HEK293 (cell line): Measurements from ENCODE around the gene BEND7.

Experiments
- CTCF ChIA-PET: fragments of 350-600 bp; formaldehyde crosslinking; extraction: SDS; loops from one replicate; lab custom pipeline; 2021; ENCODE audit warnings: antibody characterized with exemption; lab: Yijun Ruan, JAX
- POLR2A ChIA-PET: fragments of 300-600 bp; formaldehyde crosslinking; extraction: SDS; loops from one replicate; lab custom pipeline; 2020; ENCODE audit warnings: antibody characterized with exemption, inconsistent platforms; lab: Yijun Ruan, JAX
- H3K27ac ChIP-seq: fragments of 200-500 bp; sonication (Bioruptor generic); 2 replicates; pipeline ENCODE4 v1.5.1; 2014; ENCODE audit warnings: low read depth, low read length, control low read depth, inconsistent platforms; ENCODE audit errors: extremely low read depth
- H3K36me3 ChIP-seq, 2 experiments: fragments of 200-500 bp in 1 of 2; sonication (Bioruptor generic) in 1 of 2; 1 replicate in 1 of 2; 2 replicates in 1 of 2; pipeline ENCODE4 v1.5.1; 2014 to 2017; ENCODE audit warnings: inconsistent platforms in 2 of 2, low read length in 2 of 2; ENCODE audit not compliant: control insufficient read depth in 2 of 2, insufficient read depth in 1 of 2
- H3K4me1 ChIP-seq: fragments of 200-500 bp; sonication (Bioruptor generic); 2 replicates; pipeline ENCODE4 v1.5.1; 2014; ENCODE audit warnings: mild to moderate bottlenecking, low read length, inconsistent platforms; ENCODE audit not compliant: control insufficient read depth, insufficient read depth
- H3K4me3 ChIP-seq: 2 replicates; pipeline ENCODE4 v1.5.1; 2011; ENCODE audit warnings: low read depth, mild to moderate bottlenecking, control low read depth, low read length, moderate library complexity
- H3K9me3 ChIP-seq: fragments of 200-500 bp; sonication (Bioruptor generic); 2 replicates; pipeline ENCODE4 v1.5.1; 2014; ENCODE audit warnings: low read depth, low read length, inconsistent platforms; ENCODE audit not compliant: control insufficient read depth, insufficient read depth
- BCL11B ChIP-seq: fragments of 450-650 bp; formaldehyde crosslinking; IDR thresholded peaks from 2 replicates; pipeline ENCODE4 v1.5.1; 2016; ENCODE audit warnings: low read depth, missing biosample characterization, missing genetic modification characterization
- EGR2 ChIP-seq: fragments of 450-650 bp; formaldehyde crosslinking; IDR thresholded peaks from 2 replicates; pipeline ENCODE4 v1.5.1; 2016; ENCODE audit warnings: low read depth, missing biosample characterization, missing genetic modification characterization
- GFI1B ChIP-seq: fragments of 450-650 bp; formaldehyde crosslinking; IDR thresholded peaks from 2 replicates; pipeline ENCODE4 v1.5.1; 2016; ENCODE audit warnings: missing biosample characterization, missing genetic modification characterization
- GLIS1 ChIP-seq: fragments of 450-650 bp; formaldehyde crosslinking; IDR thresholded peaks from 2 replicates; pipeline ENCODE4 v1.5.1; 2016; ENCODE audit warnings: missing biosample characterization, missing genetic modification characterization
- GLIS2 ChIP-seq: fragments of 450-650 bp; formaldehyde crosslinking; IDR thresholded peaks from 2 replicates; pipeline ENCODE4 v1.5.1; 2016; ENCODE audit warnings: missing biosample characterization, missing genetic modification characterization
- HIC1 ChIP-seq: fragments of 450-650 bp; formaldehyde crosslinking; IDR thresholded peaks from 2 replicates; pipeline ENCODE4 v1.5.1; 2016; ENCODE audit warnings: missing biosample characterization, missing genetic modification characterization
- KLF9 ChIP-seq: fragments of 450-650 bp; formaldehyde crosslinking; IDR thresholded peaks from 2 replicates; pipeline ENCODE4 v1.5.1; 2016; ENCODE audit warnings: missing biosample characterization, missing genetic modification characterization, low read depth
- OSR2 ChIP-seq: fragments of 450-650 bp; formaldehyde crosslinking; IDR thresholded peaks from 2 replicates; pipeline ENCODE4 v1.5.1; 2016; ENCODE audit warnings: missing biosample characterization, missing genetic modification characterization
- SALL2 ChIP-seq: fragments of 450-650 bp; formaldehyde crosslinking; IDR thresholded peaks from 2 replicates; pipeline ENCODE4 v1.5.0; 2017; ENCODE audit warnings: missing biosample characterization, mild to moderate bottlenecking, missing genetic modification characterization, borderline replicate concordance
- SETDB1 ChIP-seq: IDR thresholded peaks from one replicate; pipeline ENCODE4 v1.6.1; 2017; ENCODE audit warnings: mild to moderate bottlenecking, low read length, moderate library complexity, mixed read lengths; ENCODE audit not compliant: insufficient read length
- YY2 ChIP-seq: fragments of 450-650 bp; formaldehyde crosslinking; IDR thresholded peaks from 2 replicates; pipeline ENCODE4 v1.5.1; 2016; ENCODE audit warnings: missing biosample characterization, missing genetic modification characterization
- ZBTB20 ChIP-seq: fragments of 450-650 bp; formaldehyde crosslinking; IDR thresholded peaks from 2 replicates; pipeline ENCODE4 v1.5.1; 2016; ENCODE audit warnings: missing biosample characterization, missing genetic modification characterization
- ZBTB44 ChIP-seq: fragments of 450-650 bp; IDR thresholded peaks from 2 replicates; pipeline ENCODE4 v1.5.1; 2018; ENCODE audit warnings: missing biosample characterization, mild to moderate bottlenecking, missing genetic modification characterization
- ZNF2 ChIP-seq: fragments of 450-650 bp; formaldehyde crosslinking; IDR thresholded peaks from 2 replicates; pipeline ENCODE4 v1.5.1; 2016; ENCODE audit warnings: missing biosample characterization, missing genetic modification characterization
- ZNF26 ChIP-seq: fragments of 450-650 bp; formaldehyde crosslinking; IDR thresholded peaks from 2 replicates; pipeline ENCODE4 v1.5.1; 2016; ENCODE audit warnings: missing biosample characterization, missing genetic modification characterization
- ZNF280C ChIP-seq: fragments of 450-650 bp; formaldehyde crosslinking; IDR thresholded peaks from 2 replicates; pipeline ENCODE4 v1.5.1; 2016; ENCODE audit warnings: missing biosample characterization, missing genetic modification characterization
- ZNF37A ChIP-seq: fragments of 450-650 bp; IDR thresholded peaks from 2 replicates; pipeline ENCODE4 v1.5.1; 2018; ENCODE audit warnings: missing biosample characterization, missing genetic modification characterization
- ZNF510 ChIP-seq: fragments of 450-650 bp; formaldehyde crosslinking; IDR thresholded peaks from 2 replicates; pipeline ENCODE4 v1.5.1; 2018; ENCODE audit warnings: mild to moderate bottlenecking, missing genetic modification characterization, missing biosample characterization; ENCODE audit not compliant: insufficient replicate concordance
- ZNF513 ChIP-seq: fragments of 450-650 bp; IDR thresholded peaks from 2 replicates; pipeline ENCODE4 v1.5.1; 2018; ENCODE audit warnings: missing biosample characterization, missing genetic modification characterization
- ZNF571 ChIP-seq: fragments of 450-650 bp; formaldehyde crosslinking; IDR thresholded peaks from 2 replicates; pipeline ENCODE4 v1.5.0; 2017; ENCODE audit warnings: missing biosample characterization, missing genetic modification characterization
- ZNF610 ChIP-seq: fragments of 450-650 bp; formaldehyde crosslinking; IDR thresholded peaks from 2 replicates; pipeline ENCODE4 v1.5.1; 2016; ENCODE audit warnings: missing biosample characterization, missing genetic modification characterization, borderline replicate concordance
- ZNF624 ChIP-seq: fragments of 450-650 bp; formaldehyde crosslinking; IDR thresholded peaks from 2 replicates; pipeline ENCODE4 v1.5.1; 2017; ENCODE audit warnings: missing biosample characterization, missing genetic modification characterization
- ZNF837 ChIP-seq: fragments of 450-650 bp; formaldehyde crosslinking; IDR thresholded peaks from 2 replicates; pipeline ENCODE4 v1.5.1; 2016; ENCODE audit warnings: missing biosample characterization, missing genetic modification characterization
- ZXDB ChIP-seq: fragments of 450-650 bp; formaldehyde crosslinking; IDR thresholded peaks from 2 replicates; pipeline ENCODE4 v1.5.1; 2016; ENCODE audit warnings: missing biosample characterization, missing genetic modification characterization

The BEND7 gene

GRCh38 chr10:13573960-13574359 is 45.1 kb upstream of the BEND7 start:
- H3K4me3 ChIP-seq = no peak overlapping the region
- no peaks in the 10 kb centered on the region for H3K36me3 ChIP-seq
- peak; percentile 56 for TF ChIP-seq SETDB1
- no peak for TF ChIP-seq BCL11B (tag by site-specific recombination)
- TF ChIP-seq ZNF513 (tag by site-specific recombination) = no peak
- H3K9me3 ChIP-seq = no peaks in the 10 kb centered on the region
- ChIA-PET CTCF (no interaction called here), POLR2A (no interaction called here)
- no peak overlapping the region for H3K27ac ChIP-seq
- no peaks in the 10 kb centered on the region for H3K4me1 ChIP-seq

- ChIA-PET POLR2A (no interaction called here), CTCF (interaction anchor here (0.7 to 1.9 kb wide), 2 partner anchors 15 to 139 kb away, joined by 4 to 6 read pairs; partner anchors contain the start of gene PRPF18)
- TF ChIP-seq ZNF280C (tag by site-specific recombination) (no peak), ZNF2 (tag by site-specific recombination) (no peak), ZNF37A (tag by site-specific recombination) (no peak), SALL2 (tag by site-specific recombination) (no peak), KLF9 (tag by site-specific recombination) (no peak), ZBTB20 (tag by site-specific recombination) (no peak), HIC1 (no peak), GLIS1 (tag by site-specific recombination) (no peak)
- Histone ChIP-seq H3K9me3 (no peaks in the 10 kb centered on the region), H3K36me3 (no peaks in the 10 kb centered on the region), H3K4me3 (no peak overlapping the region), H3K4me1 (no peaks in the 10 kb centered on the region), H3K27ac (no peak overlapping the region)
Measured at GRCh38 chr10:13571541-13571940, 42.7 kb upstream of the BEND7 start.

GRCh38 chr10:13567030-13567429 is 38.2 kb upstream of the BEND7 start:
- ChIA-PET POLR2A (no interaction called here), CTCF (no interaction called here)
- Histone ChIP-seq H3K27ac (no peak overlapping the region), H3K4me1 (no peaks in the 10 kb centered on the region), H3K36me3 (no peaks in the 10 kb centered on the region), H3K9me3 (no peaks in the 10 kb centered on the region), H3K4me3 (no peak overlapping the region)
- no peak for TF ChIP-seq ZXDB (tag by site-specific recombination)
- no peak for TF ChIP-seq ZNF610 (tag by site-specific recombination)
- TF ChIP-seq ZNF624 (tag by site-specific recombination) = no peak
- no peak for TF ChIP-seq SETDB1
- TF ChIP-seq ZNF26 (tag by site-specific recombination) = no peak
- TF ChIP-seq ZNF571 = no peak
- no peak for TF ChIP-seq ZNF837 (tag by site-specific recombination)
- no peak for TF ChIP-seq GLIS2 (tag by site-specific recombination)
- no peak for TF ChIP-seq EGR2 (tag by site-specific recombination)
- TF ChIP-seq OSR2 (tag by site-specific recombination) = no peak
- no peak for TF ChIP-seq ZBTB44 (tag by site-specific recombination)
- TF ChIP-seq YY2 = no peak
- no peak for TF ChIP-seq GFI1B
- TF ChIP-seq ZNF510 (tag by site-specific recombination) = no peak
